NCI-H2196 (cell line): Measurements from ENCODE around the gene DOCK11.

Experiments
- DNase-seq: peaks from one replicate; lab custom pipeline; 2025; ENCODE audit not compliant: unreplicated experiment; lab: John Stamatoyannopoulos, UW

The DOCK11 gene

DNA sequence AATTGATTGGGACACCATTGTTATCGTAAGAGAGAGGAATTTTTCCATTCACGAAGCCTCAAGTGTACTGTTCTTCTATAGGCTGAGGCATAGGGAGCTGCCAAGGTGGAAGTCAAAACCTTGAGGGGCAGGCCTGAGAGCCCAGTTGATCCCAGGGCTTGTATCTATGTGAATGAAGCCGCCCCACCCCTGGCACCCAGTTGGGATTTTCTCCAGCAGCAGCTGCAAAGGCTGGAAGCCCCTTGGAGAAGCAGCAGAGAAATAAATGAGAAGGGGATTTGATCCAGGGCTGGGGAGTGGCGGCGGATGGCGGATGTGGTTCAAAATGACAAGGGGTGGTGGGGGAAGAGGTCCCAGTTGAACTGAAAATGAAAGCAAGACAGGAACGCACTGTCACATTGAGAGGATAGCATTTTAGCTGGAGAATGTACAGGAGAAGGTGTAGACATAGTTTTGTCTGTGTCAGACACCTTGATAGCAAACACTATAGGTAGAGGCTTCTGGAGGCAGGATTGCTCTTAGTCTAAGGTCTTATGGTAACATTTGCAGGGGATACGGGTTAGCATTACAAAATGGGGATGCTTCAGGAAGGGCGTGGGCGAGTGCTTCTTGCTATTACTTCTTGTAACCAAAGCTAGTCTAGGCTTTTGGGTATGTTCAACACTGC is 32.6 kb downstream of the DOCK11 start:
- DNase-seq = no peak

GRCh38 chrX:118530219-118530911 is 34.8 kb downstream of the DOCK11 start:
- no peak for DNase-seq

DNA sequence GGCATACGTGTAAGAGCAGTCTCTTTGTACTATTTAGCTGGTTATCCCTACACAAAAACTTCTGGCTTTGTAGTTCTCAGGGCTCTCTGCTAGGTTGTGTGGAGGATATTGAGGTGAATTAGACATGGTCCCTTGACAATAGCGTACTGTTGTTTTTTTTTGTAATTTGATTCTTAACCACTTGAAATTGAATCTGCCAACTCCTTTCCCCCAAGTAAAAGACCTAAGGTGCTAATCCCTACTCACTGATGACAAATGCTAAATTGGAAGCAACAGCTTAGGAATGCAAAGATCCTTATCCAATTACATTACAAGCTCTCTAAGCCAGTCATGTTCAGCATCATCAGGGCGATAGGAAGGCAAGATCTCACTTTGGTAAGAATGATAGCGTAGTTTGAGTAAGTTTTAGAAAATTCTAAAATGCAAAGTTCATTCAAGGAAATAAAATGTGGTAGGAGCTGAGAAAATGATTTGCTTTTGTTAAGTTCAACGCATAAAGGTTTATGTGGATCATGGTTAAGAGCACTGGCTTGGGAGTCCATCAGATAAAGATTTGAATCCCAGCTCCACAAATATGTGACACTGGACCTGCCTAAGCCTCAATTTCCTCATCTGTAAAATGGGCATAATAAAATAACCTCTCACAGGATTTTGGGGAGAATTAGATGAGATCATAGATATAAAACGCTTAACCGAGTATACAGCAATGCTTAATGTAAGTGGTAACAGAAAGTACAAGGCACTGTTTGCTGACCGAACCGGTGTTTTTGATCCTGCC is 39.3 kb downstream of the DOCK11 start:
- no peak for DNase-seq

DNA sequence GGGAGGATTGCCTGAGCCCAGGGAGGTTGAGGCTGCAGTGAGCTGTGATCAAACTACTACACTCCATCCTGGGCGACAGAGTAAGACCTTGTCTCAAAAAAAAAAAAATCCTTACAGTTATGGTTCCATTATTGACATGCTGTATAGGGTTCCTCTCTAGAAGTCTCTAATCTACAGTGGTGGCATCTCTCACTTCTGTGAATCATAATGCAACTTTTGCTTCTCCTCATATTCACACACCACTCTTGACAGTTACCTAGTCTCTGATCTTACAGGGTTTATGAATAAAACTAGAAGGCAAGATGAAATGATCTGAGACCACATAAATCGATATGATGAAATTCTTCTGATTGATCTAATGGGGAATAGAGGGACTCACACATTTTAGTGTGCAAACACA is 40.6 kb downstream of the DOCK11 start:
- no peak for DNase-seq

DNA sequence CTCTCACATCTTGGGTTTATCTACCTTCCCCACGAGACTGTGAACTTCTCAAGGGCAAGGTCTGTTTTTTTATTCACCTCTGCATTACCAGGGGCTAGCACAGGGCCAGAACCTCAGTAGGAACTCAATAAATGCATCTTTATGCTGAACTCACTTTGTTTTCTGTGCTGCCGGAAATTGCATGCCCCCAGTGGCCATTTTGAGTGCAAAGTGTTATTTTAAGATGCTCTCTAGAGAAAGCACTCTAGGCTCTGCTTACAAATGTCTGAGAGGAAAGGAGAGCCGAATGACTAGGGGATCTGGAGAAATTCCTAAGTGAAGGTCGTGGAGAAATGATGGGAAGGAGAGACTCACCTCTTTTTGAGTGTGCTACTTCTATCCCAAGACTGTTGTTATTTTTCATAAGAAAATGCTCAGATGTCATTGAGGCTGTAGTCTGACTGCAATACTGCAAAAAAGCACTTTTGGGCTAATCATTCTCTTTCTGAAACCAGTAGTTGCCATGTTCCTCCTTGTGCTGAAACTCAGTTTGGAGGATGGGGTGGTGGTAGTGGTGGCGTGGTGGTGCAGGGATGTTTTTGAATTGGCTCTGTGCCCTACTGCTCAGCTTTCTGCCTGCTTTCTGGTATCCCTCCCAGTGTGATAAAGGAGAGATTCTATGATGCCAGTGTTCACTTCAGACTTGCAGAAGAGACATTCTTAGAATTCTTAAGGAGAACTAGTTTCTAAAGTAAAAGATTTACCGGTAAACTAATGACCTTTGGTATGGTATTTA is 41.3 kb downstream of the DOCK11 start:
- no peak for DNase-seq

GRCh38 chrX:118538386-118538785 is 42.8 kb downstream of the DOCK11 start:
- no peak for DNase-seq

- no peak for DNase-seq
These were observed 44.7 kb downstream of the DOCK11 start for GRCh38 chrX:118540342-118540741.

DNA sequence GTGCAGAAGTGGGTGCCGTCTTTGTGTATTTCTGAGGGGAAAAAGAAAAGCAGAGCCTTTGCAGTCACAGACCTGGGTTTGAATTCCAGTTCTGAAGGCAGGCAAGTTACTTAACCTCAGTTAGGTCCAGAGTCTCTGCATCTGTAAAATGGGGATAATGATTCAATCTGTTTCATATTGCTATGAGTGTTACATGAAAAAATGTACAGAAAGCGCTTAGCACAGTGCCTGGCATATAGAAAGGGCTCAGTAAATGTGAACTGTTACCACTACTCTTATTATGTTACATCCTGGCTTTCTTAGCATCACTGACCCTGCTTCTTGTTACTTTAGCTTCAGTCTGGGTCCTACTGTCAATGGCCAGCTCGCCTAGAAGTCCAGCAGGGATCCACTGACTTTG is 45.9 kb downstream of the DOCK11 start:
- DNase-seq = no peak

GRCh38 chrX:118545510-118545909 is 49.9 kb downstream of the DOCK11 start:
- DNase-seq = no peak

GRCh38 chrX:118548841-118549240 is 53.2 kb downstream of the DOCK11 start:
- DNase-seq = no peak

- DNase-seq = no peak
These were observed 55.2 kb downstream of the DOCK11 start for GRCh38 chrX:118550792-118551191.

DNA sequence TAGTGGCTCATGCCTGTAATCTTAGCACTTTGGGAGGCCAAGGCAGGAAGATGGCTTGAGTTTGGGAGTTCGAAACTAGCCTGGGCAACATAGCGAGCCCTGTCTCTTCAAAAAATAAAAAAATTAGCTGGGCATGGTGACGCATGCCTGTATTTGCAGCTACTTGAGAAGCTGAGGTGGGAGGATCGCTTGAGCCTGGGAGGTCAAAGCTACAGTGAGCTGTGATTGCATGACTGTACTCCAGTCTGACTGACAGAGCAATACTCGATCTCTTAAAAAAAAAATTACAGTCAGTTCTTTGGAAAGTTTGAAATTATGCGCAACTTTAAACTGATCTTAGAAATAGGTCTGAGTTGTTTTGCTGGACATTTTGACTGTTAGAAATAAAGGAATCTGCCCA is 55.8 kb downstream of the DOCK11 start:
- DNase-seq = no peak

DNA sequence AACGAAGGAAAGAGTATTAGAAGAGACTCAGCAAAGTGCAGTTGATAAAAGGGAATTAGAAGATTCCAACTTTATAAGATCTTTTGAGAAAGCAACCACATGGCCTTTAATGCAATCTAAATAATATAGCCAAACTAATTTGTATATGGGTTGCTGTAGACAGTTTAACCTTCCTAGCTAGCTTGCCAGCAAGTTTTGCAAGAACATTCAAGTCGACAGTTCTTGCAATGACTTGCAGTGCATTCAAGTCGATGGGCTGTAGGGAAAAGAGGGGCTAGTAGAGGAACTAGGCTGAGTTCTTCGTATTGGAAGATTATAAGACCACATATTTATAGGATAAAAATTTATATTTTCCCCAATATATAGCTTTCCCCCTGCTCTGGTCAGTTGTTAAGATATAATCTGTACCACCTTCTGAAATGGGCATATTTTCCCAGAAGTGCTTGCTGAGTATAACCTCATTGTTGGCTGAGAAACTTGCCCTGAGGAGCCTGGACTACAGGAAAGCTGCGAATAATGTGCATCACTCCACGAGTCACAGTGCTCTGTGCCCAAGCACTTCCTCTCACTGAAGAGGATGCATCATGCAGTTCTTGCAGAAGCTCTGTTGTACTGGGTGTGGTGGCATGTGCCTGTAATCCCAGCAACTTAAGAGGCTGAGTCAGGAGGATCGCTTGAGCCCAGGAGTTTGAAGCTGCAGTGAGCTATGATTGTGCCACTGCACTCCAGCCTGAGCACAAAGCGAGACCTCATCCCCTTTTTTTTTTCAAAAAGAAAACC is 56.7 kb downstream of the DOCK11 start:
- no peak for DNase-seq

DNA sequence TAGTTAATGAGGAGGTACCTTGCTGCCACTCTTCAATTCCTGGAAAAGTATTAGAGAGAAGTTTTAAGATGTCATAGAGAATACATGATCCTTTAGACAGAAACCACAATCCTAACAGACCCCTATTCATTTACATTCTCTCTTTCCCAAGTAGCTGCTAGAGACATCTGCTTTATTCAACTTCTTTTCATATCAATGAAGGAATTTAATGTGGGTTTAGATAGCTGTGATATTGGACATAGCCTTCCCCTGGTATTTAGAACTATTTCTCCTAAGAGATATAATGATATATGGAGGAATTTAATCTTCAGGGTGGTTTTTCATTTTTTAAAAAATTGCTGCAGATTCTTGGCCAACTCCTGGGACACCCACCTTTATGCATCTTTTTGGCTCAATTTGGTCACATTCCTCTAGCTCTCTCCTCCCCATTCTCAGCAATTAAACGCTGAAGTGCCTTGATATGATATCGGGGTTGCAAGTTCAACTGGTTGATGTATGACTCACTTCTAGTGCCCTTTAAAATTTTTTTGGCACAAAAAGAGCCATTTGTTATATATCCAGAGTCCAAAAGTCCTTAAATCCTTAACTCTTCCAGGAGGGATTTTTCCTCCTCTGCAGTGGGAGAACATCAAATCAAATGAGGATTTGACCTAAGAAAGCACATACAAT is 57.6 kb downstream of the DOCK11 start:
- DNase-seq = no peak

DNA sequence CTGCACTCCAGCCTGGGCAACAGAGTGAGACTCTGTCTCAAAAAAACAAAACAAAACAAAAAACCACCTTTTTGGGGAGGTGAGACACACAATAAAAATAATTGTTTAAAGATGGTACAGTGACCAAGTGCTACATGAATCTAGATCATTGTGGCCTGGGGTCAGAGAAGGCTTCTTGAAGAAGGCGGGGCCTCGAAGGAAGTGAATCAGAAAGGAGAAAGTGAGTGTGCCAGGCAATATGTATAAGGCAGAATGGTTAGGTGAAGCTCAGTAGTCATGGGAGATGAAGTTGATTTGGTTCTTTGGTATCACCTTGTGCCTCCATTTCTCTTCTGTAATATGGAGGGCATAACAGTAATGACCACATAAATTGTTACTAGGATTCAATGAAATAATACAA is 58.9 kb downstream of the DOCK11 start:
- DNase-seq = no peak

DNA sequence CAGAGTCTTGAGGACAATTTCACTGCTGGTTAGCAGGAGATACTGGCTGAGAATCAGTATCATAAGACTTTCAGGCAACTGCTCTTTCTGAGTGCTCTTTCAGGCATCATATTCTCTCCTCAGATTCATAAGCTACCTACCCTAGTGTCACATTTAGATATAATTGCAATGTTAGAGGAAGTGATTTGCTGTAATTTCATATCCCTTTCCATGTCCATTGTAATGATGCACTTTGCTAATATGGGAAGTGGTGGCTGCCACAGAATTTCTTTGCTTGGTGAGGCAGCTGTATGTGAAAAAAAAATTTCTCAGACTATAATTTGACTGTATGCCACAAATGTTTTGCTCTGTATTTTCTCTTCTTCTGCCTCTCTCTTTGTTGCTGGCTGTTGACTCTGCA is 63.3 kb downstream of the DOCK11 start:
- DNase-seq = no peak

- no peak for DNase-seq
These were observed 64.9 kb downstream of the DOCK11 start for GRCh38 chrX:118560489-118560888.

DNA sequence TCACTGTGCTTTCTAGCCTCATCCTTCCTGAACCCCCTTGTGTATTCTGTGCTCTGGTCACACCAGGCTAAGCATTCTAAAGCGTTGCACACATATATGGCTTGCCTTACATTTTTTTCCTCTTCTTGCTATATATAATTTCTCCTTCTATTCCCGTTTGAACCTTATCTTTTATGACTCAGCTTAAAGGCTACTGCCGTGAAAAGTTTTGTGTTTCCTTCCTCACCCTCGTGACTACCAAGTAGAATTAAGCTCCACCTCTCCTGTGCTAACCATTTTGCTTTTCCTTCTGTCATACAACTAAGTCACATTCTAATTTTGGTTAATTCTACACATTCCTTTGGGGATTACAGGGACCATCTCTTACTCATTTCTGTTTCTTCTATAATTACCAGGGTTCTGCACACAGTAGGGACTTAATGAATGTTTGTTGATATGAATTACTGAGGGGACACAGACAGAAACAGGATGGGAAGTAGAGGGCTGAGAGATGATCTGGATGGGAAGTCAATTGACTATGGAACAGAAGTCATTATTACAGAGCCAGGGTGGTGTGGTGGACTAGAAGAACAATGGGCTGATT is 67.1 kb downstream of the DOCK11 start:
- no peak for DNase-seq

- no peak for DNase-seq
These were observed 68.9 kb downstream of the DOCK11 start for GRCh38 chrX:118564498-118564897.

GRCh38 chrX:118565853-118566252 is 70.2 kb downstream of the DOCK11 start:
- DNase-seq = no peak
